HepG2 (cell line): Measurements from ENCODE around the gene NOL4L. TPM values are rescaled to one million over a fixed set of nuclear protein-coding genes. Genes with fewer than 3 reads are reported as not detected.
A peak's percentile ranks its signal among the peaks of the same experiment; 100 is the strongest.

Experiments
- ATAC-seq: fragments of 200-7000 bp; cut with Tn5 transposase; 3 replicates; pipeline ENCODE4 v1.9.1; 2020; ENCODE audit warnings: mild to moderate bottlenecking, moderate library complexity
- BruUV-seq: library from RNA; stranded (reverse); fragments of 400-500 nt; replicated peaks from 2 replicates; lab custom pipeline; 2021; lab: Mats Ljungman, UMichigan
- CTCF ChIA-PET: fragments of 300-600 bp; formaldehyde crosslinking; extraction: SDS; loops from one replicate; lab custom pipeline; 2021; ENCODE audit warnings: low total read pairs, inconsistent platforms, low intra/inter-chr PET ratio; lab: Yijun Ruan, JAX
- POLR2A ChIA-PET: fragments of 350-600 bp; sonication (Branson Sonifier 250); formaldehyde crosslinking; loops from one replicate; lab custom pipeline; 2020; ENCODE audit warnings: antibody characterized with exemption, inconsistent platforms; lab: Yijun Ruan, JAX
- DNase-seq: peaks from one replicate; pipeline ENCODE4 v3.0.0-alpha.2; 2015; ENCODE audit warnings: low spot score
- FAIRE-seq: peaks from 3 replicates; lab custom pipeline; 2011; peaks lifted over from hg19 to GRCh38; lab: Jason Lieb, UNC
- H2AFZ ChIP-seq: one replicate; pipeline ENCODE4 v1.6.1; 2011; ENCODE audit warnings: low read length, inconsistent platforms
- H3K27ac ChIP-seq: fragments of 300-600 bp; 3 replicates; pipeline ENCODE4 v1.8.0; 2011; ENCODE audit warnings: mixed run types, mild to moderate bottlenecking, mixed read lengths, low read length, inconsistent platforms; ENCODE audit not compliant: insufficient read depth; ENCODE audit errors: extremely low read length
- H3K27me3 ChIP-seq, 2 experiments: fragments of 200-600 bp in 1 of 2; 2 replicates in 1 of 2; 3 replicates in 1 of 2; pipeline versions ENCODE4 v1.6.0 to v1.8.0; 2011; ENCODE audit warnings: low read length in 2 of 2, mild to moderate bottlenecking in 2 of 2, moderate library complexity in 2 of 2, inconsistent platforms in 1 of 2; ENCODE audit not compliant: insufficient read depth in 2 of 2, control insufficient read depth in 1 of 2
- H3K36me3 ChIP-seq, 2 experiments: fragments of 200-600 bp in 1 of 2; replicated peaks in 1 of 2; 2 replicates in 1 of 2; 3 replicates in 1 of 2; pipeline versions ENCODE4 v1.5.1 to v1.8.0; 2011; ENCODE audit warnings: low read length in 2 of 2, inconsistent platforms in 1 of 2; ENCODE audit not compliant: insufficient read depth in 2 of 2, control insufficient read depth in 1 of 2
- H3K4me1 ChIP-seq: 2 replicates; pipeline ENCODE4 v1.5.1; 2012; ENCODE audit warnings: low read length, inconsistent platforms; ENCODE audit not compliant: insufficient read depth
- H3K4me2 ChIP-seq: 2 replicates; pipeline ENCODE4 v1.6.0; 2011; ENCODE audit warnings: low read depth, low read length, inconsistent platforms
- H3K4me3 ChIP-seq, 3 experiments: fragments of 200-600 bp in 1 of 3; sonication (generic), shearing (Covaris generic) in 1 of 3; replicated peaks in 1 of 3; 2 replicates each; pipeline ENCODE4 v1.5.1; 2011 to 2016; ENCODE audit warnings: low read length in 3 of 3, inconsistent platforms in 2 of 3, low read depth in 2 of 3, mild to moderate bottlenecking in 2 of 3, control low read depth in 1 of 3, mixed read lengths in 1 of 3; ENCODE audit not compliant: insufficient read depth in 1 of 3
- H3K79me2 ChIP-seq: one replicate; pipeline ENCODE4 v1.6.1; 2011; ENCODE audit warnings: low read length, inconsistent platforms; ENCODE audit not compliant: insufficient read depth
- H3K9ac ChIP-seq: 2 replicates; pipeline ENCODE4 v1.6.0; 2011; ENCODE audit warnings: mild to moderate bottlenecking, low read depth, low read length, inconsistent platforms; ENCODE audit not compliant: insufficient read depth
- H3K9me3 ChIP-seq: 2 replicates; pipeline ENCODE4 v1.5.1; 2012; ENCODE audit warnings: mild to moderate bottlenecking, low read length
- H4K20me1 ChIP-seq: 2 replicates; pipeline ENCODE4 v1.6.0; 2011; ENCODE audit warnings: inconsistent platforms, mild to moderate bottlenecking, low read length, moderate library complexity; ENCODE audit not compliant: insufficient read depth
- HNRNPH1 ChIP-seq: fragments of 200-400 bp; formaldehyde crosslinking; optimal IDR thresholded peaks from 2 replicates; pipeline ENCODE3; 2017; ENCODE audit warnings: mild to moderate bottlenecking, low read depth, low read length
- ZNF335 ChIP-seq: sonication (generic); formaldehyde crosslinking; IDR thresholded peaks from 2 replicates; pipeline ENCODE4 v1.4.0; 2020; ENCODE audit warnings: missing genetic modification reagents
- ZSCAN25 ChIP-seq: sonication (generic); formaldehyde crosslinking; IDR thresholded peaks from 2 replicates; pipeline ENCODE4 v1.8.0; 2022; ENCODE audit warnings: mild to moderate bottlenecking, missing genetic modification reagents
- WGBS: methylation state at CpG from one replicate; pipeline ENCODE4 v1.1.6; 2017; ENCODE audit warnings: low lambda C conversion rate; 5-methylcytosine and 5-hydroxymethylcytosine counted together
- in situ Hi-C: cut with HindIII; loops from 2 replicates; pipeline ENCODE4 v1.10.0; 2017; ENCODE audit warnings: low pct_unique_long_range_greater_than_20kb; ENCODE audit not compliant: extremely low pct_ligation_motif_present
- intact Hi-C: fragments of 100-400 bp; cut with micrococcal nuclease; formaldehyde crosslinking; loops from one replicate; pipeline ENCODE4 v1.10.0; 2022; ENCODE audit not compliant: unreplicated experiment
- polyA plus RNA-seq, 8 experiments: library from polyadenylated mRNA; depleted of rRNA in 3 of 8; stranded (reverse) in 7 of 8; unstranded in 1 of 8; fragments of >200 nt; fragmentation: Illumina TruSeq in 4 of 8; extraction: Trizol in 4 of 8; gene quantifications; 2 replicates each; pipeline versions ENCODE4 v1.2.1 to v1.2.3, GENCODE V29; 2011 to 2016; ENCODE audit warnings: low read depth in 4 of 8, missing spikeins in 1 of 8, mixed read lengths in 1 of 8; ENCODE audit not compliant: insufficient read depth in 1 of 8
- total RNA-seq, 5 experiments: library from RNA; depleted of rRNA; stranded (reverse); fragments of >200 nt; fragmentation: Illumina TruSeq; extraction: Trizol; gene quantifications; 2 replicates each; pipeline ENCODE4 v1.2.3, GENCODE V29; 2016; ENCODE audit warnings: low read depth in 1 of 5
- TF ChIP-seq, protein P1 (sequence below): sonication (generic); formaldehyde crosslinking; IDR thresholded peaks from 2 replicates; pipeline ENCODE4 v1.8.0; 2022; ENCODE audit warnings: missing genetic modification reagents, mild to moderate bottlenecking, borderline replicate concordance
- TF ChIP-seq, protein P2 (sequence below): IDR thresholded peaks from 2 replicates; pipeline ENCODE4 v1.6.1; 2016; ENCODE audit warnings: mild to moderate bottlenecking, missing biosample characterization, missing genetic modification reagents
- TF ChIP-seq, protein P3 (sequence below): sonication (generic); formaldehyde crosslinking; IDR thresholded peaks from 2 replicates; pipeline ENCODE4; 2020; ENCODE audit warnings: missing genetic modification reagents, mild to moderate bottlenecking, borderline replicate concordance
- TF ChIP-seq, protein P4 (sequence below), 2 experiments: IDR thresholded peaks; 2 replicates each; pipeline ENCODE4 v1.6.1; 2011 to 2012; ENCODE audit warnings: low read length in 2 of 2, borderline replicate concordance in 1 of 2, low read depth in 1 of 2, mild to moderate bottlenecking in 1 of 2, moderate library complexity in 1 of 2
- TF ChIP-seq, protein P5 (sequence below): IDR thresholded peaks from 2 replicates; pipeline ENCODE4 v1.6.1; 2016; ENCODE audit warnings: control low read depth

The NOL4L gene
- total and polyA plus RNA-seq, 2 of the 13 experiments (the other 11 are each of a cell fraction or from before 2014, with no cell fraction given): 16.6 to 35.4 TPM

DNA sequence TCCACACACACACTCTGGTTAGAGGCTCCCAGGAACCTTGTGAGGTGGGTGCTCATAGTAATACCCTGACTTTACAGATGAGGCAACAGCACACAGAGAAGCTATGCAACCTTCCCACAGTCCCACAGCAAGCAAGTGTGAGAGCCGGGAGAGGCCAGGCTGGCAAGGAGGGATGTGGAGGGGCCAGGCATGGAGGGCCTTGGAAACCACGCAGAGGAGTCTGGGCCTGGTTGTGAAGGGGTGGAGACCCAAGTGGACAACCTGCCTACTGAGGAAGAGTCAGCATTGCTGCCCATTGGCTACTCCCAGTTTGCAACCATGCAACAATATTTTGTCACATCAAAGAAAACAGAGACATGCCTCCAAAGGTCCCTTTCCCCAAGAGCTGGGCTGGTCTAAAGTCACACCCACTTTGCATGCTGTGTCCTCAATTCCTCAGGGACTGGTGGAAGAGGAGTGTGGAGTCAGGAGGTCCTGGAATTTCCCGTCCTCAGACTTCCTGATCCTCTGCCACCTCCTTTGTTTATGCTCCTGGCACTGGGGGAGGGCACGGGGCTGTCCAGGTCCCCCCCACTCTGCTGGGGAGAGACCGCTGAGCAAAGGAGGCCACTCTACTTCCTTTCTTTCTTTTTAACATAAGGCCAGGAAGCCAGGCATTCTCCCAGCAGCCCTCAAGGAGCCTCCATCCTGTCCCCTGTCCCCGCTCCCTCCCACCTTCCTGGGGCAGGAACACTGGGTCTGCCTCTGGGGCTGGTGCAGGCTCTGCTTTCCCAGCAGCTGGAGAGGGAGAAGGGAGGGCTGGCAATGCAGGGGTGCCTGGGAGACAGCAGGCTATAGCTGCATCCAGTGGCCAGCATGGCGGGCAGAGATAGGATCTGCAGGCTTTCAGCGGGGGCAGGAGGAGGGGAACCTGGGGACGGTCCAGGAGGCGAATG, 68.3 kb downstream of the NOL4L start (continued):
- TF ChIP-seq, protein P1, sequence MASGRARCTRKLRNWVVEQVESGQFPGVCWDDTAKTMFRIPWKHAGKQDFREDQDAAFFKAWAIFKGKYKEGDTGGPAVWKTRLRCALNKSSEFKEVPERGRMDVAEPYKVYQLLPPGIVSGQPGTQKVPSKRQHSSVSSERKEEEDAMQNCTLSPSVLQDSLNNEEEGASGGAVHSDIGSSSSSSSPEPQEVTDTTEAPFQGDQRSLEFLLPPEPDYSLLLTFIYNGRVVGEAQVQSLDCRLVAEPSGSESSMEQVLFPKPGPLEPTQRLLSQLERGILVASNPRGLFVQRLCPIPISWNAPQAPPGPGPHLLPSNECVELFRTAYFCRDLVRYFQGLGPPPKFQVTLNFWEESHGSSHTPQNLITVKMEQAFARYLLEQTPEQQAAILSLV (CRISPR knock-in tag): no peak
- TF ChIP-seq, protein P2, sequence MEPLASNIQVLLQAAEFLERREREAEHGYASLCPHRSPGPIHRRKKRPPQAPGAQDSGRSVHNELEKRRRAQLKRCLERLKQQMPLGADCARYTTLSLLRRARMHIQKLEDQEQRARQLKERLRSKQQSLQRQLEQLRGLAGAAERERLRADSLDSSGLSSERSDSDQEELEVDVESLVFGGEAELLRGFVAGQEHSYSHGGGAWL (CRISPR knock-in tag): 0 out of 2 replicates have a peak, but pooled peaks have one; percentile 38
- TF ChIP-seq, protein P3, sequence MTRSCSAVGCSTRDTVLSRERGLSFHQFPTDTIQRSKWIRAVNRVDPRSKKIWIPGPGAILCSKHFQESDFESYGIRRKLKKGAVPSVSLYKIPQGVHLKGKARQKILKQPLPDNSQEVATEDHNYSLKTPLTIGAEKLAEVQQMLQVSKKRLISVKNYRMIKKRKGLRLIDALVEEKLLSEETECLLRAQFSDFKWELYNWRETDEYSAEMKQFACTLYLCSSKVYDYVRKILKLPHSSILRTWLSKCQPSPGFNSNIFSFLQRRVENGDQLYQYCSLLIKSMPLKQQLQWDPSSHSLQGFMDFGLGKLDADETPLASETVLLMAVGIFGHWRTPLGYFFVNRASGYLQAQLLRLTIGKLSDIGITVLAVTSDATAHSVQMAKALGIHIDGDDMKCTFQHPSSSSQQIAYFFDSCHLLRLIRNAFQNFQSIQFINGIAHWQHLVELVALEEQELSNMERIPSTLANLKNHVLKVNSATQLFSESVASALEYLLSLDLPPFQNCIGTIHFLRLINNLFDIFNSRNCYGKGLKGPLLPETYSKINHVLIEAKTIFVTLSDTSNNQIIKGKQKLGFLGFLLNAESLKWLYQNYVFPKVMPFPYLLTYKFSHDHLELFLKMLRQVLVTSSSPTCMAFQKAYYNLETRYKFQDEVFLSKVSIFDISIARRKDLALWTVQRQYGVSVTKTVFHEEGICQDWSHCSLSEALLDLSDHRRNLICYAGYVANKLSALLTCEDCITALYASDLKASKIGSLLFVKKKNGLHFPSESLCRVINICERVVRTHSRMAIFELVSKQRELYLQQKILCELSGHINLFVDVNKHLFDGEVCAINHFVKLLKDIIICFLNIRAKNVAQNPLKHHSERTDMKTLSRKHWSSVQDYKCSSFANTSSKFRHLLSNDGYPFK (CRISPR knock-in tag): 0 out of 2 replicates have a peak, but pooled peaks have one; percentile 11

GRCh38 chr20:32515631-32516101, 69.5 kb downstream of the NOL4L start:
- Histone ChIP-seq H3K4me3 (no peak overlapping the region), H3K4me1 (peaks cover 26% of the 10 kb centered on the region), H4K20me1 (no peaks in the 10 kb centered on the region), H3K4me2 (no peak overlapping the region), H3K27me3 (no peaks in the 10 kb centered on the region), H3K79me2 (no peaks in the 10 kb centered on the region), H3K27ac (no peak overlapping the region), H3K36me3 (peaks cover 8% of the 10 kb centered on the region in 2 experiments; a peak in 3 of 5 replicates), H3K9me3 (no peaks in the 10 kb centered on the region), H3K9ac (no peak overlapping the region), H2AFZ (no peak overlapping the region)
- BruUV-seq: no TSS peak
- ChIA-PET CTCF (no interaction called here), POLR2A (no interaction called here)
- in situ Hi-C loops: loop anchor here (5.0 to 25.0 kb wide), 2 partner anchors 137 to 247 kb away; partner anchors contain the start of gene DNMT3B
- FAIRE-seq (no peak), ATAC-seq (no peak), DNase-seq (no peak)
- WGBS: 76% methylated on average over 10 of the region's 10 CpGs
- intact Hi-C loops: no loop called here
- TF ChIP-seq, protein P4, sequence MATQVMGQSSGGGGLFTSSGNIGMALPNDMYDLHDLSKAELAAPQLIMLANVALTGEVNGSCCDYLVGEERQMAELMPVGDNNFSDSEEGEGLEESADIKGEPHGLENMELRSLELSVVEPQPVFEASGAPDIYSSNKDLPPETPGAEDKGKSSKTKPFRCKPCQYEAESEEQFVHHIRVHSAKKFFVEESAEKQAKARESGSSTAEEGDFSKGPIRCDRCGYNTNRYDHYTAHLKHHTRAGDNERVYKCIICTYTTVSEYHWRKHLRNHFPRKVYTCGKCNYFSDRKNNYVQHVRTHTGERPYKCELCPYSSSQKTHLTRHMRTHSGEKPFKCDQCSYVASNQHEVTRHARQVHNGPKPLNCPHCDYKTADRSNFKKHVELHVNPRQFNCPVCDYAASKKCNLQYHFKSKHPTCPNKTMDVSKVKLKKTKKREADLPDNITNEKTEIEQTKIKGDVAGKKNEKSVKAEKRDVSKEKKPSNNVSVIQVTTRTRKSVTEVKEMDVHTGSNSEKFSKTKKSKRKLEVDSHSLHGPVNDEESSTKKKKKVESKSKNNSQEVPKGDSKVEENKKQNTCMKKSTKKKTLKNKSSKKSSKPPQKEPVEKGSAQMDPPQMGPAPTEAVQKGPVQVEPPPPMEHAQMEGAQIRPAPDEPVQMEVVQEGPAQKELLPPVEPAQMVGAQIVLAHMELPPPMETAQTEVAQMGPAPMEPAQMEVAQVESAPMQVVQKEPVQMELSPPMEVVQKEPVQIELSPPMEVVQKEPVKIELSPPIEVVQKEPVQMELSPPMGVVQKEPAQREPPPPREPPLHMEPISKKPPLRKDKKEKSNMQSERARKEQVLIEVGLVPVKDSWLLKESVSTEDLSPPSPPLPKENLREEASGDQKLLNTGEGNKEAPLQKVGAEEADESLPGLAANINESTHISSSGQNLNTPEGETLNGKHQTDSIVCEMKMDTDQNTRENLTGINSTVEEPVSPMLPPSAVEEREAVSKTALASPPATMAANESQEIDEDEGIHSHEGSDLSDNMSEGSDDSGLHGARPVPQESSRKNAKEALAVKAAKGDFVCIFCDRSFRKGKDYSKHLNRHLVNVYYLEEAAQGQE (IDR thresholded peaks at IDR 0.05; ENCODE audit: borderline replicate concordance in 1 of 2, low read depth in 1 of 2, low read length in 2 of 2): no peak
- TF ChIP-seq ZSCAN25 (no peak), HNRNPH1 (no peak), ZNF335 (CRISPR knock-in tag) (no peak)
- TF ChIP-seq, protein P5, sequence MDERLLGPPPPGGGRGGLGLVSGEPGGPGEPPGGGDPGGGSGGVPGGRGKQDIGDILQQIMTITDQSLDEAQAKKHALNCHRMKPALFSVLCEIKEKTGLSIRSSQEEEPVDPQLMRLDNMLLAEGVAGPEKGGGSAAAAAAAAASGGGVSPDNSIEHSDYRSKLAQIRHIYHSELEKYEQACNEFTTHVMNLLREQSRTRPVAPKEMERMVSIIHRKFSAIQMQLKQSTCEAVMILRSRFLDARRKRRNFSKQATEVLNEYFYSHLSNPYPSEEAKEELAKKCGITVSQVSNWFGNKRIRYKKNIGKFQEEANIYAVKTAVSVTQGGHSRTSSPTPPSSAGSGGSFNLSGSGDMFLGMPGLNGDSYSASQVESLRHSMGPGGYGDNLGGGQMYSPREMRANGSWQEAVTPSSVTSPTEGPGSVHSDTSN (CRISPR knock-in tag): no peak
